Type B pancreatic cell (in vitro differentiated cells): ENCODE results near the gene C16orf46. TPM values are rescaled to one million over a fixed set of nuclear protein-coding genes. Genes with fewer than 3 reads are reported as not detected.
A peak's percentile ranks its signal among the peaks of the same experiment; 100 is the strongest.

Source experiments
- DNase-seq: peaks from one replicate; pipeline ENCODE4 v3.0.0; 2021; ENCODE audit warnings: mixed read lengths; ENCODE audit not compliant: unreplicated experiment; ENCODE audit errors: extremely low spot score
- H3K27ac Mint-ChIP-seq: 2 replicates; pipeline ENCODE4 v1.8.0; 2021; ENCODE audit warnings: mild to moderate bottlenecking, mixed read lengths
- H3K27me3 Mint-ChIP-seq: 2 replicates; pipeline ENCODE4 v1.8.0; 2021; ENCODE audit warnings: mixed read lengths
- H3K36me3 Mint-ChIP-seq: 2 replicates; pipeline ENCODE4 v1.8.0; 2021; ENCODE audit warnings: mixed read lengths
- H3K4me1 Mint-ChIP-seq: one replicate; pipeline ENCODE4 v1.8.0; 2021; ENCODE audit warnings: mixed read lengths; ENCODE audit not compliant: unreplicated experiment
- H3K4me3 Mint-ChIP-seq: 2 replicates; pipeline ENCODE4 v1.8.0; 2021; ENCODE audit warnings: mild to moderate bottlenecking, mixed read lengths
- H3K9me3 Mint-ChIP-seq: 2 replicates; pipeline ENCODE4 v1.8.0; 2021; ENCODE audit warnings: mixed read lengths
- long read RNA-seq: library from polyadenylated mRNA; unstranded; transcript quantifications from one replicate; pipeline ENCODE4 v2.0.0, GENCODE V29; 2020
- total RNA-seq: library from RNA; stranded (reverse); gene quantifications from 2 replicates; pipeline ENCODE4 v1.2.1, GENCODE V29; 2021; ENCODE audit warnings: low replicate concordance
- TF ChIP-seq, protein P1 (sequence below): fragments of 200-600 bp; sonication (generic); conservative IDR thresholded peaks from 2 replicates; pipeline ENCODE4 v1.5.0; 2021; ENCODE audit warnings: antibody characterized with exemption, mild to moderate bottlenecking

The C16orf46 gene, protein sequence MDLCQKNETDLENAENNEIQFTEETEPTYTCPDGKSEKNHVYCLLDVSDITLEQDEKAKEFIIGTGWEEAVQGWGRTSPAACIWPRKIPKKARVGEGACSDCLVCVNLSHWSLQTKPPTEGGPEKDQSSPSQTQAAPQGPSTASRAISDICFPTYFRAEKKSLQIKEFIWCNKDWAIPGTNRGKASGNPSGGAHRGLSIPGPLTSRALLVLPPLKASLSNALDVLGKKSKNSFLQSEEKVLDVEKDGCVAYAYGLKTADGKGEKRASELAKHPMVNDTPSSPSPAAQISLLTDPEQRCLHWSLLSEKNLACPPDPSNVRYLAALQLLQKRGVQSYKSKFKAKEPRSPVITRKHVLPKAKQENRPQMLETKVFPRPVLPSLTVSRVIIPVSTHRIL
- total RNA-seq, result 4.4 and 5.1 TPM in 2 replicates
- long read RNA-seq, partial matches to known transcripts, result 0 of 10 reads
- long read RNA-seq, other reads (novel, unspliced or antisense), result 7 of 10 reads

DNA sequence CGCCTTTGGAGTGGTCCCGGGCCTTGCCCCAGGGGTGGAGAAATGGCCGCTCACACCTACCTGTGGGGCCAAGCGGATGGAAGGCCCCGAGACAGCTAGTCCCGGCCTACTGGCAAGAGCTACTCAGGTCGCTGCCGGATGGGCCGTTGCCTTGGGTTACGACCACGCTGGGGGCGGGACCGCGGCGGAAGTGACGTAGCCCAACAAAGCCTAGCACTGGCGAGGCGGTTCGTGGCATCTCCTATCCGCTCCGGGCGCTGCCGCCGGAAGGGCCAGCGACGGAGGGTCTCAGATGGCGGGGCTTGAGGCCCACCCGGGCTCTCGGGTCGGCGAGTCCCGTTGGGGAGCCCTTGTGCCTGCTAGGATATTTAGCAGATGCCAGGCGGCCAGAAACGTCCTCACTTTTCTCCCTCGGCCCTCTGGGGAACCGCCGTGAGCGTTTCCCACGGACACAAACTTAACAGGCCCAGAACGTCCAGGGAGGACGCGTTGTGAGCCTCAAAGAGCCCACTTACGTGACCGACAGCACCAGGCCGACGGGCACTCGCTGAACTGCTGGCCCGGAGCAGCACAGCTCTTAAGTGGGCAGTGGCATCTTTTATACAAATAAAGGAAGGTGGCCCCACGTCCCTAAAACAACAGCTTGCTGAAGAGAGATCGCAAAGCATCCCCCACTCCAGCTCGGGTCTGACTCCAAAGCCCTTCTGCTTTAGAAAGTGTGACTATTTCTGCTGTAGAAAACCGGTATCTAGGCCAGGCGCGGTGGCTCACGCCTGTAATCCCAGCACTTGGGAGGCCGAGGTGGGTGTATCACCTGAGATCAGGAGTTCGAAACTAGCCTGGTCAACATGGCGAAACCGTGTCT lies at the start of gene C16orf46:
C16orf46 (minus strand) TSS at position 163 of the 865 bp plus-strand sequence. CDS start 13,283 bp downstream, outside the sequence.
- H3K27ac Mint-ChIP-seq, result no peak within 1 kb of the TSS
- H3K27me3 Mint-ChIP-seq, result no peaks in the 10 kb centered on the region
- no peaks in the 10 kb centered on the region for H3K9me3 Mint-ChIP-seq
- H3K4me1 Mint-ChIP-seq, result peaks cover 5% of the 10 kb centered on the region
- DNase-seq, result peak; percentile 99
- TF ChIP-seq, protein P1, sequence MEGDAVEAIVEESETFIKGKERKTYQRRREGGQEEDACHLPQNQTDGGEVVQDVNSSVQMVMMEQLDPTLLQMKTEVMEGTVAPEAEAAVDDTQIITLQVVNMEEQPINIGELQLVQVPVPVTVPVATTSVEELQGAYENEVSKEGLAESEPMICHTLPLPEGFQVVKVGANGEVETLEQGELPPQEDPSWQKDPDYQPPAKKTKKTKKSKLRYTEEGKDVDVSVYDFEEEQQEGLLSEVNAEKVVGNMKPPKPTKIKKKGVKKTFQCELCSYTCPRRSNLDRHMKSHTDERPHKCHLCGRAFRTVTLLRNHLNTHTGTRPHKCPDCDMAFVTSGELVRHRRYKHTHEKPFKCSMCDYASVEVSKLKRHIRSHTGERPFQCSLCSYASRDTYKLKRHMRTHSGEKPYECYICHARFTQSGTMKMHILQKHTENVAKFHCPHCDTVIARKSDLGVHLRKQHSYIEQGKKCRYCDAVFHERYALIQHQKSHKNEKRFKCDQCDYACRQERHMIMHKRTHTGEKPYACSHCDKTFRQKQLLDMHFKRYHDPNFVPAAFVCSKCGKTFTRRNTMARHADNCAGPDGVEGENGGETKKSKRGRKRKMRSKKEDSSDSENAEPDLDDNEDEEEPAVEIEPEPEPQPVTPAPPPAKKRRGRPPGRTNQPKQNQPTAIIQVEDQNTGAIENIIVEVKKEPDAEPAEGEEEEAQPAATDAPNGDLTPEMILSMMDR, result no peak
- H3K36me3 Mint-ChIP-seq, result no peaks in the 10 kb centered on the region
- H3K4me3 Mint-ChIP-seq, result no peak within 1 kb of the TSS

DNA sequence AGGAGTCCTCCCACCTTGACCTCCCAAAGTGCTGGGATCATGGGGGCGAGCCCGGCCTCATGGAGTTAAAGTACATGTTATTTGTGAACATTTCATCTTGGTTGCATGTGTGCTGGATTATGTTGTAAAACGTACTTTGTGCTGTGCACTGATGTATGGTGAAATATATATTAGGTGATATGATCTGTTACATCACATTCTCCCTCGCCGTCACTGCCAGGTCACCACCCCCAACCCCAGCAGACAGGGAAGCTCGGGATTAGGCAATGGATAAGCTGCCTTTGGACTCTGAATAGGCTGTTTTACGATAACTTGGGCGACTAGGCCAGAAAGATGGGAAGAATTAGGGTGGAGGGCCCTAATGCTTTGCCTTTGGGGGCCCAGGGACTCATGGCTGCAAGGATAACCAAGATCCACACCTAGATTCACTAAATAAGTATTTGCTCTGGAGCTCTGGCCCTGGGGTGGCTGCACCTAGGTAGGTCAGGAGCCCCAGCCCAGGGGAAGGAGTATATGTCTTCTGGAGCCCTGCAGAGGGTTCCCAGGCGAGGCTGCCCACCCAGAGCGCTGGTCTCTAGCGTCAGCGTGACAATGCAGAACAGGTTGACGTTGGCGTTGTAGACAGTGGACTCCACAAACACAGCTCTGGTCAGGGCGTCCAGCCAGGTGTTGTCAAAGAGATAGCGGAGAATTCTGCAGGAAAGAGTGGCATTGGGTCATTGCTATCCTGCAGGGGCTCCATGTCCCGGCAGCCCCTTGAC lies 46.2 kb upstream of the C16orf46 start:
- Mint-ChIP-seq H3K4me1 (no peaks in the 10 kb centered on the region), H3K4me3 (no peak overlapping the region), H3K9me3 (no peaks in the 10 kb centered on the region), H3K36me3 (no peaks in the 10 kb centered on the region), H3K27me3 (no peaks in the 10 kb centered on the region), H3K27ac (no peak overlapping the region)
- DNase-seq, result no peak
- TF ChIP-seq, protein P1, result no peak

DNA sequence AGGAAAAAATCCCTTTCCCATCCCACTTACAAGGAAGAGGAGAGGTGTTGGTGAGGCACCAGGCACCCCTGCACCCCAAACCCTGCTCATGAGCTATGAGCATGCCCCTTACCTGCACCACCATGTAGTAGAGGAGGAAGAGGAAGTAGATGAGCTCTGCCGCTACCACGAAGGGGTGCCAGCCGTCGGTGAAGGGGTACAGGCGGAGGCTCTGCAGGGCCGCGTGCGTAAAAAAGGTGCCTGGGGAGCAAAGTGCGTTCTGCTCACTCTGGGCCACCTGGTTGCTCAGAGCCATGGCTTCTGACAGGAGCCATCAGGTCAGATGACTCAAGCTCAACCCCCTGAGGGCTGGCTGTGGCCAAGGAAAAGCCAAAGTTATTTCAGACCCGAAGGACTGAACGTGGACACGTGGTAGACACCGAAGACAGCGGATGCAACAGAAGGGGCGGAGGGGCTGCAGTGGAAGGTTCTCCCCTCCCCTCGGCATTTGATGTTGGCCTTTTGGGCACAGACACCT lies 44.5 kb upstream of the C16orf46 start:
- H3K9me3 Mint-ChIP-seq, result no peaks in the 10 kb centered on the region
- H3K4me3 Mint-ChIP-seq, result no peak overlapping the region
- no peaks in the 10 kb centered on the region for H3K27me3 Mint-ChIP-seq
- no peaks in the 10 kb centered on the region for H3K4me1 Mint-ChIP-seq
- no peak for DNase-seq
- TF ChIP-seq, protein P1, result no peak
- H3K36me3 Mint-ChIP-seq, result no peaks in the 10 kb centered on the region
- H3K27ac Mint-ChIP-seq, result no peak overlapping the region

DNA sequence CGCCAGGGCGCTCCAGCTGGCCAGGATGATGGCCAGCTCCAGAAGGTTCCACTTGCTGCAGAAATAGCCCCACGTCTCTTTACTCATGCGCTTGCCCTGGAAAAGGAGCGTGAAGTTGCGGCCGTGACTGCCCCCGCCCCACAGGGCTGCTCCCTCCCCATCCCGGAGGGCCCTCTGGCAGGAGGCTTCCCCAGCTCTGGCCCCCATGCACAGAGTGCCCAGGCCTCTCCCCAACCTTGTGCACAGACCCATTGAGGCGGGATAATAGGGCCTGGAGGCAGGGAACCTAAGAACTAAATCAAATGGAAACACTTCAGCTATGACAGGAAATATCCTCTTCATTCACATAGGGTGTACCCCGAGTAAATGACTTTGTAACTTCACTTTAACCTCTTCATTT lies 40.4 kb upstream of the C16orf46 start:
- DNase-seq, result no peak
- H3K9me3 Mint-ChIP-seq, result no peaks in the 10 kb centered on the region
- no peaks in the 10 kb centered on the region for H3K4me1 Mint-ChIP-seq
- H3K27me3 Mint-ChIP-seq, result no peaks in the 10 kb centered on the region
- no peaks in the 10 kb centered on the region for H3K36me3 Mint-ChIP-seq
- H3K27ac Mint-ChIP-seq, result no peak overlapping the region
- no peak overlapping the region for H3K4me3 Mint-ChIP-seq
- TF ChIP-seq, protein P1, result no peak

DNA sequence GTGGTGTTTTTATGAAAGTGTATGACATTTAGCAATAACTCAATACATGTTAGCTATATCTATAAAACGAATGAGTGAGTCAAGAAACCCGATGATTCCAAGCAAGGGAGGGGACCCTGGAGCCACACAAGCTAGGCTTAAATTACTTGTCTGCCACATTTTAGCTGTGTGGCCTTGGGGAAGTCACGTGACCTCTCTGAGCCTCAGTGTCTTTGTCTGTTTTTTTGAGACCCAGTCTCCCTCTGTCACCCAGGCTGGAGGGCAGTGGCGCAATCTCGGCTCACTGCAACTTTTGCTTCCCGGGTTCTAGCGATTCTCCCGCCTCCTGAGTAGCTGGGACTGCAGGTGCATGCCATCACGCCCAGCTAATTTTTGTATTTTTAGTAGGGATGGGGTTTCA lies 39.2 kb upstream of the C16orf46 start:
- Mint-ChIP-seq H3K4me1 (no peaks in the 10 kb centered on the region), H3K9me3 (no peaks in the 10 kb centered on the region), H3K27me3 (no peaks in the 10 kb centered on the region), H3K27ac (no peak overlapping the region), H3K36me3 (no peaks in the 10 kb centered on the region), H3K4me3 (no peak overlapping the region)
- TF ChIP-seq, protein P1, result no peak
- no peak for DNase-seq
